Endothelial cell of umbilical vein (primary cell): Measurements from ENCODE around the gene EDRF1. TPM values are rescaled to one million over a fixed set of nuclear protein-coding genes. Genes with fewer than 3 reads are reported as not detected.

Source experiments
- BruUV-seq: library from RNA; stranded (reverse); fragments of 400-500 nt; replicated peaks from 2 replicates; lab custom pipeline; 2021; lab: Mats Ljungman, UMichigan
- CTCF ChIA-PET: fragments of 300-600, 350-600 bp; sonication (Branson Sonifier 250); formaldehyde crosslinking; loops from one replicate; lab custom pipeline; 2021; ENCODE audit warnings: antibody characterized with exemption, inconsistent platforms; lab: Charles Lee
- POLR2A ChIA-PET: fragments of 300-600, 350-600 bp; sonication (Branson Sonifier 250); formaldehyde crosslinking; loops from one replicate; lab custom pipeline; 2021; ENCODE audit warnings: antibody characterized with exemption, inconsistent platforms; lab: Charles Lee
- DNase-seq: peaks from one replicate; pipeline ENCODE4 v3.0.0-alpha.2; 2011; ENCODE audit warnings: low read depth, low spot score
- FAIRE-seq: peaks from 2 replicates; lab custom pipeline; 2011; peaks lifted over from hg19 to GRCh38; lab: Jason Lieb, UNC
- H2AFZ ChIP-seq: 2 replicates; pipeline ENCODE4 v1.6.0; 2012; ENCODE audit warnings: low read depth, low read length, control low read depth, inconsistent platforms
- H3K27ac ChIP-seq: 2 replicates; pipeline ENCODE4 v1.5.1; 2011; ENCODE audit warnings: low read depth, mild to moderate bottlenecking, control low read depth, low read length, moderate library complexity; ENCODE audit not compliant: insufficient read depth
- H3K27me3 ChIP-seq, 2 experiments: 2 replicates each; pipeline versions ENCODE4 v1.6.0 to v1.6.1; 2011; ENCODE audit warnings: low read length in 2 of 2, mixed read lengths in 1 of 2; ENCODE audit not compliant: control insufficient read depth in 2 of 2, insufficient read depth in 2 of 2
- H3K36me3 ChIP-seq, 2 experiments: 2 replicates in 1 of 2; 3 replicates in 1 of 2; pipeline ENCODE4 v1.5.1; 2011; ENCODE audit warnings: low read length in 2 of 2, mild to moderate bottlenecking in 1 of 2, moderate library complexity in 1 of 2; ENCODE audit not compliant: control insufficient read depth in 2 of 2, insufficient read depth in 2 of 2; ENCODE audit errors: extremely low read depth in 1 of 2
- H3K4me1 ChIP-seq: 3 replicates; pipeline ENCODE4 v1.5.1; 2011; ENCODE audit warnings: mild to moderate bottlenecking, low read length; ENCODE audit not compliant: control insufficient read depth, insufficient read depth; ENCODE audit errors: extremely low read depth
- H3K4me2 ChIP-seq: 2 replicates; pipeline ENCODE4 v1.6.1; 2011; ENCODE audit warnings: low read length, control low read depth, mixed read lengths; ENCODE audit not compliant: insufficient read depth
- H3K4me3 ChIP-seq, 3 experiments: fragments of 200-600 bp in 1 of 3; sonication (generic), shearing (Covaris generic) in 1 of 3; replicated peaks in 1 of 3; 2 replicates each; pipeline ENCODE4 v1.5.1; 2011 to 2016; ENCODE audit warnings: control low read depth in 3 of 3, low read length in 3 of 3, mild to moderate bottlenecking in 2 of 3, inconsistent platforms in 1 of 3, low read depth in 1 of 3, moderate library complexity in 1 of 3; ENCODE audit not compliant: insufficient read depth in 1 of 3
- H3K79me2 ChIP-seq: 2 replicates; pipeline ENCODE4 v1.6.0; 2012; ENCODE audit warnings: low read length, inconsistent platforms; ENCODE audit not compliant: control insufficient read depth, insufficient read depth
- H3K9ac ChIP-seq: replicated peaks from 2 replicates; pipeline ENCODE3; 2011; ENCODE audit warnings: low read length, control low read depth; ENCODE audit not compliant: insufficient read depth; ENCODE audit errors: extremely low read depth
- H3K9me1 ChIP-seq: replicated peaks from 3 replicates; pipeline ENCODE4 v1.6.0; 2011; ENCODE audit warnings: mild to moderate bottlenecking, low read length; ENCODE audit not compliant: control insufficient read depth, insufficient read depth; ENCODE audit errors: extremely low read depth
- H3K9me3 ChIP-seq: replicated peaks from 2 replicates; pipeline ENCODE4 v1.5.1; 2012; ENCODE audit warnings: low read length, inconsistent platforms; ENCODE audit not compliant: control insufficient read depth, insufficient read depth
- H4K20me1 ChIP-seq: replicated peaks from 2 replicates; pipeline ENCODE3; 2011; ENCODE audit warnings: mild to moderate bottlenecking, low read length; ENCODE audit not compliant: control insufficient read depth, insufficient read depth; ENCODE audit errors: extremely low read depth
- GATA2 ChIP-seq: IDR thresholded peaks from 2 replicates; pipeline ENCODE4 v1.7.0; 2011; ENCODE audit warnings: low read depth, mild to moderate bottlenecking, moderate library complexity, mixed read lengths, low read length; ENCODE audit not compliant: insufficient read length, insufficient read depth
- JUN ChIP-seq: IDR thresholded peaks from 2 replicates; pipeline ENCODE4 v1.6.1; 2011; ENCODE audit warnings: borderline replicate concordance, low read depth; ENCODE audit not compliant: insufficient read length, insufficient read depth
- POLR2AphosphoS5 ChIP-seq: IDR thresholded peaks from 2 replicates; pipeline ENCODE4 v1.6.1; 2012; ENCODE audit warnings: low read depth, mild to moderate bottlenecking, control low read depth, low read length, moderate library complexity; ENCODE audit not compliant: insufficient read depth
- dilution Hi-C: fragments of 300-500 bp; cut with MboI; formaldehyde crosslinking; loops from one replicate; pipeline ENCODE4 v1.15.0; 2019; ENCODE audit warnings: low sequenced_read_pairs; ENCODE audit not compliant: extremely low pct_ligation_motif_present
- intact Hi-C: fragments of 100-400 bp; cut with micrococcal nuclease; formaldehyde crosslinking; loops from one replicate; pipeline ENCODE4 v1.10.0; 2022
- polyA plus RNA-seq, 4 experiments: library from polyadenylated mRNA; depleted of rRNA in 3 of 4; stranded (reverse) in 3 of 4; unstranded in 1 of 4; fragments of >200 nt; gene quantifications; 2 replicates each; pipeline versions ENCODE4 v1.2.1 to v1.2.3, GENCODE V29; 2011 to 2012; ENCODE audit warnings: missing spikeins in 1 of 4
- total RNA-seq: library from RNA; stranded (reverse); gene quantifications from 2 replicates; pipeline ENCODE4 v1.2.3, GENCODE V29; 2021
- TF ChIP-seq, protein P1 (sequence below), 2 donors: IDR thresholded peaks; 1 replicate in 1 of 2; 2 replicates in 1 of 2; pipeline ENCODE4 v1.5.1; 2011; ENCODE audit warnings: low read length in 2 of 2, mild to moderate bottlenecking in 2 of 2, moderate library complexity in 2 of 2, control low read depth in 1 of 2, inconsistent platforms in 1 of 2, low read depth in 1 of 2; ENCODE audit not compliant: insufficient read depth in 1 of 2; ENCODE audit errors: extremely low read depth in 1 of 2

The EDRF1 gene
- total and polyA plus RNA-seq, 2 donors (not counting 3 experiments of a cell fraction or from before 2014, with no cell fraction given), result 11.6 to 27.8 TPM

DNA sequence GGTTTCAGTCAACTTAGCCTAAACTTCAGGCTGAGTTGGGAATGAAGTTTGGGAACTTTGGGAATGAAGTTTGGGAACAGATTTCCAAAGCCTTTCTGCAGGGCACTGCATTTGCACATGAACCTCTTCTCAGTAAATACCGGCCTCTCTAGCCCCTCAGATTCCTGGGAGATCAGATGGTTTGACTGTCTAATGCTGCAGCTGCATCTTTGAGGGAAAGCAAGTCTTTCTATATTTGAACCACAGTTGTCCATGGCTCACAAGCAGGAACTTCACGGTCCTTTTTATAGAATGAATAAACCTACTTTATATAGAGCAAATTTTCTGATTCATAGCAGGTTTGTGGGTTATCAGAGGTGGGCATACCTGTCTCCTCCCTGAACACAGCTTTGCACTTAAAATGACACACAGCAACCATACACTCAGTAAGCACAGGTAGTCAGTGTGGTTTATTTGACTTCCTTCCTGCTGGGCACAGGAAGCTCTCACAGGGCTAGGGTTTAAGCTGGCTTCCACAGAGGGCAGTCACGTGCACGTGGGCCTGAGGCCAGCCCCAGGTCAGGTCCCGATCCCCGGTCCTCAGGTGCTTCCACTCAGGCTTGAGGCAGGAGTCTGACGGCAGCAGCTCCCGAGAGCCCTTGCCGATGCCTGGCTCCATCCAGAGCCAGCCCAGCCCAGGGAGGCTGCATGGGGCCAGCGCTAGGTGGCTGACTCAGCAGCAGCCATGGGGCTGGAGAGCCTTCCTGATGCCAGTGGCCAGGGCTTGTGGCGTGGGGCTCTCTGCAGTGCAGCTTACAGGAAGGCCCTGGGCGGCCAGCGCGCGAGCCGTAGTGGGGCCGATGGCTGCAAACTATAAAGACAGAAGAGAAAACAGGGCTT, 68.9 kb downstream of the EDRF1 start:
- no peaks in the 10 kb centered on the region for H3K4me1 ChIP-seq
- no peaks in the 10 kb centered on the region for H3K9me1 ChIP-seq
- H3K27ac ChIP-seq, result no peak overlapping the region
- dilution Hi-C loops (no loop called here), intact Hi-C loops (no loop called here)
- no peak overlapping the region for H3K9ac ChIP-seq
- H4K20me1 ChIP-seq, result no peaks in the 10 kb centered on the region
- H3K4me2 ChIP-seq, result no peak overlapping the region
- CTCF ChIA-PET, result no interaction called here
- no peak for FAIRE-seq
- no peaks in the 10 kb centered on the region for H3K9me3 ChIP-seq
- H2AFZ ChIP-seq, result no peak overlapping the region
- no TSS peak for BruUV-seq
- no peak overlapping the region for H3K4me3 ChIP-seq
- POLR2A ChIA-PET, result no interaction called here
- no peaks in the 10 kb centered on the region for H3K79me2 ChIP-seq
- H3K36me3 ChIP-seq, result peaks cover 0 to 11% of the 10 kb centered on the region in 2 experiments
- no peak for TF ChIP-seq GATA2
- TF ChIP-seq, protein P1, sequence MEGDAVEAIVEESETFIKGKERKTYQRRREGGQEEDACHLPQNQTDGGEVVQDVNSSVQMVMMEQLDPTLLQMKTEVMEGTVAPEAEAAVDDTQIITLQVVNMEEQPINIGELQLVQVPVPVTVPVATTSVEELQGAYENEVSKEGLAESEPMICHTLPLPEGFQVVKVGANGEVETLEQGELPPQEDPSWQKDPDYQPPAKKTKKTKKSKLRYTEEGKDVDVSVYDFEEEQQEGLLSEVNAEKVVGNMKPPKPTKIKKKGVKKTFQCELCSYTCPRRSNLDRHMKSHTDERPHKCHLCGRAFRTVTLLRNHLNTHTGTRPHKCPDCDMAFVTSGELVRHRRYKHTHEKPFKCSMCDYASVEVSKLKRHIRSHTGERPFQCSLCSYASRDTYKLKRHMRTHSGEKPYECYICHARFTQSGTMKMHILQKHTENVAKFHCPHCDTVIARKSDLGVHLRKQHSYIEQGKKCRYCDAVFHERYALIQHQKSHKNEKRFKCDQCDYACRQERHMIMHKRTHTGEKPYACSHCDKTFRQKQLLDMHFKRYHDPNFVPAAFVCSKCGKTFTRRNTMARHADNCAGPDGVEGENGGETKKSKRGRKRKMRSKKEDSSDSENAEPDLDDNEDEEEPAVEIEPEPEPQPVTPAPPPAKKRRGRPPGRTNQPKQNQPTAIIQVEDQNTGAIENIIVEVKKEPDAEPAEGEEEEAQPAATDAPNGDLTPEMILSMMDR (IDR thresholded peaks at IDR 0.05; ENCODE audit: extremely low read depth in 1 of 2, insufficient read depth in 1 of 2, low read depth in 1 of 2, low read length in 2 of 2), result no peak
- no peak for TF ChIP-seq JUN
- no peak for TF ChIP-seq POLR2AphosphoS5
- DNase-seq, result no peak
- no peaks in the 10 kb centered on the region for H3K27me3 ChIP-seq
